PC-9 (cell line): Measurements from ENCODE around the gene PC. TPM values are rescaled to one million over a fixed set of nuclear protein-coding genes. Genes with fewer than 3 reads are reported as not detected.
A peak's percentile ranks its signal among the peaks of the same experiment; 100 is the strongest.

ENCODE experiments used
- BruUV-seq: library from RNA; stranded (reverse); fragments of 400-500 nt; replicated peaks from 2 replicates; lab custom pipeline; 2021; lab: Mats Ljungman, UMichigan
- CTCF ChIA-PET: fragments of 300-600 bp; sonication (Branson Sonifier 250); formaldehyde crosslinking; loops from one replicate; lab custom pipeline; 2022; ENCODE audit warnings: antibody characterized with exemption; lab: Charles Lee
- POLR2A ChIA-PET: fragments of 300-600 bp; sonication (Branson Sonifier 250); formaldehyde crosslinking; loops from one replicate; lab custom pipeline; 2022; ENCODE audit warnings: antibody characterized with exemption; ENCODE audit not compliant: unreplicated experiment; lab: Charles Lee
- DNase-seq, 2 experiments: peaks; one replicate each; pipeline versions ENCODE4 v3.0.0 to v3.0.0-alpha.2; 2015 to 2022; ENCODE audit warnings: mixed read lengths in 1 of 2
- H2AFZ ChIP-seq: fragments of 200-600 bp; sonication (generic); 2 replicates; pipeline ENCODE4 v1.8.1; 2017; ENCODE audit warnings: antibody characterized with exemption
- H3F3A ChIP-seq: fragments of 200-600 bp; sonication (generic); 2 replicates; pipeline ENCODE4 v1.8.1; 2017; ENCODE audit warnings: antibody characterized with exemption, mild to moderate bottlenecking, low read depth; ENCODE audit not compliant: insufficient read depth
- H3K27ac ChIP-seq: fragments of 200-600 bp; sonication (generic); 2 replicates; pipeline ENCODE4 v1.6.1; 2016; ENCODE audit warnings: mixed run types
- H3K27me3 ChIP-seq: fragments of 200-600 bp; sonication (generic); 2 replicates; pipeline ENCODE4 v1.6.1; 2016; ENCODE audit warnings: low read depth, mixed run types; ENCODE audit not compliant: insufficient read depth
- H3K36me3 ChIP-seq: fragments of 200-600 bp; sonication (generic); 2 replicates; pipeline ENCODE4 v1.6.1; 2016; ENCODE audit warnings: low read depth, mixed run types
- H3K4me1 ChIP-seq: fragments of 200-600 bp; sonication (generic); replicated peaks from 2 replicates; pipeline ENCODE4 v1.6.1; 2016; ENCODE audit warnings: mixed run types; ENCODE audit not compliant: insufficient read depth
- H3K4me2 ChIP-seq: fragments of 200-600 bp; sonication (generic); 2 replicates; pipeline ENCODE4 v1.6.1; 2017; ENCODE audit warnings: mixed run types
- H3K4me3 ChIP-seq: fragments of 200-600 bp; sonication (generic); 2 replicates; pipeline ENCODE4 v1.6.1; 2016; ENCODE audit warnings: mixed run types
- H3K79me2 ChIP-seq: fragments of 200-600 bp; sonication (generic); 2 replicates; pipeline ENCODE4 v1.6.1; 2017; ENCODE audit warnings: low read depth, mixed run types
- H3K9me2 ChIP-seq: fragments of 200-600 bp; sonication (generic); 2 replicates; pipeline ENCODE4 v1.8.1; 2017; ENCODE audit warnings: mild to moderate bottlenecking; ENCODE audit not compliant: insufficient read depth
- H3K9me3 ChIP-seq: fragments of 200-600 bp; sonication (generic); 2 replicates; pipeline ENCODE4 v1.8.1; 2016; ENCODE audit warnings: low read depth; ENCODE audit not compliant: insufficient read depth
- H4K20me1 ChIP-seq: fragments of 200-600 bp; sonication (generic); 2 replicates; pipeline ENCODE4 v1.8.1; 2017; ENCODE audit not compliant: insufficient read depth
- CTCF ChIP-seq: fragments of 200-600 bp; sonication (generic); conservative IDR thresholded peaks from 2 replicates; pipeline ENCODE4 v1.6.1; 2017; ENCODE audit warnings: mixed run types, antibody characterized with exemption, mild to moderate bottlenecking, moderate library complexity
- EZH2 ChIP-seq: fragments of 200-600 bp; sonication (generic); IDR thresholded peaks from 2 replicates; pipeline ENCODE4 v1.8.0; 2017; ENCODE audit warnings: antibody characterized with exemption, low read depth
- intact Hi-C: fragments of 100-400 bp; cut with micrococcal nuclease; formaldehyde crosslinking; loops from one replicate; pipeline ENCODE4 v1.10.0; 2022; ENCODE audit not compliant: unreplicated experiment
- total RNA-seq: library from RNA; stranded (reverse); gene quantifications from 2 replicates; pipeline ENCODE4 v1.2.3, GENCODE V29; 2021

Gene PC
- total RNA-seq, 1 experiment from 2014 or later: 38.9 TPM

GRCh38 chr11:66818231-66818955 is 139.8 kb downstream of the PC start:
- Histone ChIP-seq H3K4me3 (no peak overlapping the region), H3F3A (peaks cover 19% of the 10 kb centered on the region), H2AFZ (no peak overlapping the region), H4K20me1 (no peaks in the 10 kb centered on the region), H3K79me2 (no peaks in the 10 kb centered on the region), H3K4me1 (peaks cover 20% of the 10 kb centered on the region), H3K9me3 (no peaks in the 10 kb centered on the region), H3K36me3 (no peaks in the 10 kb centered on the region), H3K4me2 (no peak overlapping the region), H3K27me3 (no peaks in the 10 kb centered on the region), H3K9me2 (no peaks in the 10 kb centered on the region), H3K27ac (no peak overlapping the region)
- ChIA-PET POLR2A (interaction anchor here (0.6 kb wide), 1 partner anchor 410 kb away, joined by 5 read pairs; no protein-coding TSS in a partner anchor), CTCF (interaction anchor here (0.5 to 0.7 kb wide), 3 partner anchors 64 to 168 kb away, joined by 3 to 7 read pairs (median 4); no protein-coding TSS in a partner anchor)
- TF ChIP-seq CTCF (no peak), EZH2 (no peak)
- no peak for DNase-seq
- intact Hi-C loops: loop anchor here (5.0 to 10.0 kb wide), 2 partner anchors 64 to 126 kb away; no protein-coding TSS in a partner anchor
- BruUV-seq: no TSS peak

DNA sequence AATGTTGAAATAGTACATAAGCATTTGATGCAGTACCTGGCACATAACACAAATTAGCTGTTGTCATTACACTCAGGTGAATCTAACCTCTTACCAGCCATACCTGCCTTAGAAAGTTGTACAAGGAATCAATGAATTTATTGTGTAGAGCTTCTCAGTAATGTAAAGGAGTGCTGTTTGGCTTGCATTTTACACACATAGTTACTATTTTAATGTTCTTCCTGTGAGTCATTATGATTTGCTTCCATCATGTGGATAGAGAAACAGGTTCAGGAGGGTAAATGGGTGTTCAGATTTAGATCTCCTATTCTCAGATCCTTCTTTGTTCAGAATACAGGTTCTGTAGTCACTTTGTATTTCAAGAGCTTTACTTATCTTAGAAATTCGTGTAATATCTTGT is 142.5 kb downstream of the PC start:
- Histone ChIP-seq H3K36me3 (no peaks in the 10 kb centered on the region), H3K27me3 (no peaks in the 10 kb centered on the region), H3K4me3 (no peak overlapping the region), H3K4me2 (peak overlapping the region; percentile 35), H4K20me1 (no peaks in the 10 kb centered on the region), H2AFZ (no peak overlapping the region), H3K4me1 (peaks cover 20% of the 10 kb centered on the region), H3K9me3 (no peaks in the 10 kb centered on the region), H3K79me2 (no peaks in the 10 kb centered on the region), H3K27ac (peak overlapping the region; percentile 49), H3F3A (peaks cover 11% of the 10 kb centered on the region), H3K9me2 (no peaks in the 10 kb centered on the region)
- no TSS peak for BruUV-seq
- no peak for TF ChIP-seq EZH2
- TF ChIP-seq CTCF: no peak
- peak in 1 of 2 experiments; percentile 85 for DNase-seq
- ChIA-PET POLR2A (interaction anchor here (0.6 kb wide), 1 partner anchor 19 kb away, joined by 5 read pairs; no protein-coding TSS in a partner anchor), CTCF (no interaction called here)
- intact Hi-C loops: loop anchor here (5.0 to 10.0 kb wide), 2 partner anchors 61 to 123 kb away; no protein-coding TSS in a partner anchor

DNA sequence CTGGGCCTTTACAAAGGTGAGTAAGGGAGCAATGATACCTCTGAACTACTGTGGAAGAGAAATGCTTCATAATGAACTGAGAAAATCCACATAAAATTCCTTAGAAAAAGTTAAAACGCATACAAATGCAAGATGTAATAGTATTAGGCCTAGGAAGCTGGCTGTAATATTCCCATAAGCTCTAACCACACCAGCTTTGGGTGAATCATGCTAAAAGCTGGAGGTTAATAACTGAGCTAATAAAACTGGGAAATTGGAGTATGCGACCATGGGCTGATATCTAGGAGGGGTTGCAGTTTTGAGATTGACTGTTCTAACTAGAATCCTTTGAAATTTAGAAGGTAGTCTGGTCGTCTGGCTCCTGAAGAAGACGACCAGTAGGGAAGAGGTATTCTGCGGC is 143.5 kb downstream of the PC start:
- Histone ChIP-seq H2AFZ (no peak overlapping the region), H4K20me1 (no peaks in the 10 kb centered on the region), H3K4me2 (peak overlapping the region; percentile 35), H3K9me3 (no peaks in the 10 kb centered on the region), H3K9me2 (no peaks in the 10 kb centered on the region), H3K4me3 (no peak overlapping the region), H3K27me3 (no peaks in the 10 kb centered on the region), H3K4me1 (peaks cover 20% of the 10 kb centered on the region), H3K36me3 (no peaks in the 10 kb centered on the region), H3K79me2 (no peaks in the 10 kb centered on the region), H3F3A (peaks cover 11% of the 10 kb centered on the region), H3K27ac (peak overlapping the region; percentile 49; the same call in 1 of the 2 replicates)
- ChIA-PET POLR2A (interaction anchor here (0.5 to 0.7 kb wide), 2 partner anchors 8 to 68 kb away, joined by 5 read pairs; no protein-coding TSS in a partner anchor), CTCF (no interaction called here)
- BruUV-seq: no TSS peak
- intact Hi-C loops: loop anchor here (5.0 to 10.0 kb wide), 2 partner anchors 60 to 122 kb away; no protein-coding TSS in a partner anchor
- DNase-seq: no peak
- TF ChIP-seq CTCF (no peak), EZH2 (no peak)
